Measurements from ENCODE around the gene SUPT20HL2. TPM values are rescaled to one million over a fixed set of nuclear protein-coding genes. Genes with fewer than 3 reads are reported as not detected.

SUPT20HL2 gene
- total RNA-seq, 6 experiments from 2014 or later, result not detected

- TF ChIP-seq, protein P1, sequence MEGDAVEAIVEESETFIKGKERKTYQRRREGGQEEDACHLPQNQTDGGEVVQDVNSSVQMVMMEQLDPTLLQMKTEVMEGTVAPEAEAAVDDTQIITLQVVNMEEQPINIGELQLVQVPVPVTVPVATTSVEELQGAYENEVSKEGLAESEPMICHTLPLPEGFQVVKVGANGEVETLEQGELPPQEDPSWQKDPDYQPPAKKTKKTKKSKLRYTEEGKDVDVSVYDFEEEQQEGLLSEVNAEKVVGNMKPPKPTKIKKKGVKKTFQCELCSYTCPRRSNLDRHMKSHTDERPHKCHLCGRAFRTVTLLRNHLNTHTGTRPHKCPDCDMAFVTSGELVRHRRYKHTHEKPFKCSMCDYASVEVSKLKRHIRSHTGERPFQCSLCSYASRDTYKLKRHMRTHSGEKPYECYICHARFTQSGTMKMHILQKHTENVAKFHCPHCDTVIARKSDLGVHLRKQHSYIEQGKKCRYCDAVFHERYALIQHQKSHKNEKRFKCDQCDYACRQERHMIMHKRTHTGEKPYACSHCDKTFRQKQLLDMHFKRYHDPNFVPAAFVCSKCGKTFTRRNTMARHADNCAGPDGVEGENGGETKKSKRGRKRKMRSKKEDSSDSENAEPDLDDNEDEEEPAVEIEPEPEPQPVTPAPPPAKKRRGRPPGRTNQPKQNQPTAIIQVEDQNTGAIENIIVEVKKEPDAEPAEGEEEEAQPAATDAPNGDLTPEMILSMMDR (IDR thresholded peaks at IDR 0.05), result no peak
- TF ChIP-seq POLR2A (IDR thresholded peaks at IDR 0.05), result no peak
- WGBS (ENCODE audit: insufficient coverage, low coverage, low lambda C conversion rate, missing lambda C conversion rate), result 49% methylated on average over 3 of the region's 3 CpGs
- intact Hi-C loops (cut with DNase I), result no loop called here
Measured at GRCh38 chrX:24262309-24262708, 51.6 kb downstream of the SUPT20HL2 start.

More at GRCh38 chrX:24262309-24262708, 51.6 kb downstream of the SUPT20HL2 start:
- Histone ChIP-seq H3K9me3 (no peaks in the 10 kb centered on the region), H3K4me1 (peaks cover 0 to 5% (median 0%) of the 10 kb centered on the region in 4 donors), H3K27me3 (no peaks in the 10 kb centered on the region), H3K36me3 (no peaks in the 10 kb centered on the region), H3K4me3 (no peak overlapping the region), H3K27ac (no peak overlapping the region)
- ATAC-seq (no peak), DNase-seq (no peak)

Other genes with a start within 250 kb of the SUPT20HL2 start
- 10 to 100 TPM; 16.4 to 31.7 (median 23.5) TPM for gene ZFX, start 164.3 kb downstream of the SUPT20HL2 start, total RNA-seq
- gene SUPT20HL1, start 46.6 kb upstream of the SUPT20HL2 start, total RNA-seq, result not detected
- gene PDK3, start 151.2 kb upstream of the SUPT20HL2 start, total RNA-seq, result 10 to 100 TPM in 4 of 6 experiments, 1 to 10 TPM in 2; 8.6 to 17.5 (median 11.3) TPM